BJ (cell line): ENCODE data around the gene FTCDNL1. TPM values are rescaled to one million over a fixed set of nuclear protein-coding genes. Genes with fewer than 3 reads are reported as not detected.
A peak's percentile ranks its signal among the peaks of the same experiment; 100 is the strongest.

Experiments
- CTCF ChIA-PET: fragments of 350-600 bp; formaldehyde crosslinking; extraction: SDS; loops from one replicate; lab custom pipeline; 2021; ENCODE audit warnings: antibody characterized with exemption, inconsistent platforms; lab: Yijun Ruan, JAX
- POLR2A ChIA-PET: fragments of 300-600 bp; sonication (Branson Sonifier 250); formaldehyde crosslinking; extraction: SDS; loops from one replicate; lab custom pipeline; 2021; ENCODE audit warnings: antibody characterized with exemption; lab: Charles Lee
- DNase-seq: peaks from one replicate; pipeline ENCODE4 v3.0.0-alpha.2; 2011; ENCODE audit warnings: low read depth
- H3K27me3 ChIP-seq: 2 replicates; pipeline ENCODE4 v1.6.0; 2011; ENCODE audit warnings: low read length; ENCODE audit not compliant: control insufficient read depth, insufficient read depth
- H3K36me3 ChIP-seq: 2 replicates; pipeline ENCODE4 v1.5.1; 2011; ENCODE audit warnings: low read length; ENCODE audit not compliant: control insufficient read depth, insufficient read depth
- H3K4me3 ChIP-seq: 2 replicates; pipeline ENCODE4 v1.5.1; 2011; ENCODE audit warnings: low read depth, mild to moderate bottlenecking, control low read depth, low read length
- CTCF ChIP-seq: IDR thresholded peaks from 2 replicates; pipeline ENCODE4 v1.5.1; 2011; ENCODE audit warnings: low read depth, mild to moderate bottlenecking, control low read depth, inconsistent platforms, low read length, moderate library complexity; ENCODE audit not compliant: insufficient read depth
- polyA plus RNA-seq: library from polyadenylated mRNA; depleted of rRNA; stranded (reverse); fragments of >200 nt; gene quantifications from 2 replicates; pipeline ENCODE4 v1.2.3, GENCODE V29; 2011

Gene FTCDNL1
- polyA plus RNA-seq, 1 experiment = 0.31 TPM

- peak; percentile 32 for DNase-seq
- ChIA-PET CTCF (interaction anchor here (0.6 kb wide), 2 partner anchors 121 to 1356 kb away, joined by 3 to 4 read pairs; no protein-coding TSS in a partner anchor), POLR2A (no interaction called here)
- 0 out of 2 replicates have a peak, but pooled peaks cover 1% of the 10 kb centered on the region for H3K27me3 ChIP-seq
- TF ChIP-seq CTCF = no peak
- no peak overlapping the region for H3K4me3 ChIP-seq
- no peaks in the 10 kb centered on the region for H3K36me3 ChIP-seq
Measured at GRCh38 chr2:199875400-199875799, 24.4 kb upstream of the FTCDNL1 start.

DNA sequence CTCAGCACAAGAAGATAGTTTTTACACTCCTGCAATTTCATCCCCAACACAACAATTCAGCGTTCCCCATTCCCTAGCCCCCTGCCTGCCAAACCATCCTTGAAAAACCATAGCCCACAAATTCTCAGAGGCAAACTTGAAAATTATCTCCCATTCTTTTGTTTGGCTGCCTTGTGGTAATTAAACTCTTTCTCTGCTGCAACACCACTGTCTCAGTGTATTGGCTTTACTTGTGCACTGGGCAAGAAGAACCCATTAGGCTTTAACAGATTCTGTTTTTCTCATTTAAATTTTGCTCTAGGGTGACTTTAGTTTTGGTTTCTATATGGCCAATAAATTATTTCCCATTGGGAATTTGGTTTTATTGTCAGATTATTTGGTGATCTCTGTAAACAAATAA, 23.2 kb upstream of the FTCDNL1 start:
- ChIA-PET CTCF (no interaction called here), POLR2A (no interaction called here)
- Histone ChIP-seq H3K36me3 (no peaks in the 10 kb centered on the region), H3K4me3 (no peak overlapping the region), H3K27me3 (0 out of 2 replicates have a peak, but pooled peaks cover 1% of the 10 kb centered on the region)
- no peak for DNase-seq
- no peak for TF ChIP-seq CTCF

GRCh38 chr2:199870581-199870980, 19.6 kb upstream of the FTCDNL1 start:
- no peaks in the 10 kb centered on the region for H3K36me3 ChIP-seq
- no peak for DNase-seq
- no peak for TF ChIP-seq CTCF
- POLR2A ChIA-PET = no interaction called here
- no peaks in the 10 kb centered on the region for H3K27me3 ChIP-seq
- CTCF ChIA-PET = interaction anchor here (0.6 kb wide), 1 partner anchor 12 kb away, joined by 3 read pairs; no protein-coding TSS in a partner anchor
- no peak overlapping the region for H3K4me3 ChIP-seq

GRCh38 chr2:199869653-199870052, 18.7 kb upstream of the FTCDNL1 start:
- no peak for DNase-seq
- no peak overlapping the region for H3K4me3 ChIP-seq
- ChIA-PET POLR2A (no interaction called here), CTCF (interaction anchor here (0.7 kb wide), 1 partner anchor 17 kb away, joined by 3 read pairs; no protein-coding TSS in a partner anchor)
- H3K27me3 ChIP-seq = no peaks in the 10 kb centered on the region
- no peak for TF ChIP-seq CTCF
- no peaks in the 10 kb centered on the region for H3K36me3 ChIP-seq

DNA sequence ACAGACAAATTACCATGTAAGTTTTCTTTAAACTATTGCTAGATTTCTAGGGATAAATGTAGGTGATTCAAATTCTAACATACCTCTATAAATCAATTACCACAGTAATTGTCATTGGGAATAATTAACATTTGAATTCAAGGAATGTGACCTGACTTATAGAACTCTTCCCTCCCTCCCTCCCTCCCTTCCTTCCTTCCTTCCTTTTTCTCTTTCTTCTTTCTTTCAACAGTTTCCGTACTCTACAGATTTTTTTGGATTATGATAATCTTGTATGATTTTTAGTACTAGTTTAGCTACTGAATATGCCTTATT, 18.2 kb upstream of the FTCDNL1 start:
- Histone ChIP-seq H3K4me3 (no peak overlapping the region), H3K36me3 (no peaks in the 10 kb centered on the region), H3K27me3 (no peaks in the 10 kb centered on the region)
- no peak for TF ChIP-seq CTCF
- POLR2A ChIA-PET = no interaction called here
- DNase-seq = no peak
- CTCF ChIA-PET = interaction anchor here (0.7 kb wide), 1 partner anchor 17 kb away, joined by 3 read pairs; no protein-coding TSS in a partner anchor
